SU-DHL-6 (cell line): ENCODE measurements around the gene KCTD18.

Experiments used
- EZH2phosphoT487 ChIP-seq: fragments of 200-600 bp; sonication (generic), shearing (Covaris generic); conservative IDR thresholded peaks from 2 replicates; pipeline ENCODE4 v1.6.1; 2018; ENCODE audit warnings: mild to moderate bottlenecking, antibody characterized with exemption, low read length, moderate library complexity, mixed read lengths
- TF ChIP-seq, protein P1 (sequence below): fragments of 200-600 bp; sonication (generic); IDR thresholded peaks from one replicate; pipeline ENCODE4 v1.5.1; 2017; ENCODE audit warnings: antibody characterized with exemption, mild to moderate bottlenecking, low read length, moderate library complexity; ENCODE audit not compliant: insufficient read depth, poor library complexity, severe bottlenecking

DNA sequence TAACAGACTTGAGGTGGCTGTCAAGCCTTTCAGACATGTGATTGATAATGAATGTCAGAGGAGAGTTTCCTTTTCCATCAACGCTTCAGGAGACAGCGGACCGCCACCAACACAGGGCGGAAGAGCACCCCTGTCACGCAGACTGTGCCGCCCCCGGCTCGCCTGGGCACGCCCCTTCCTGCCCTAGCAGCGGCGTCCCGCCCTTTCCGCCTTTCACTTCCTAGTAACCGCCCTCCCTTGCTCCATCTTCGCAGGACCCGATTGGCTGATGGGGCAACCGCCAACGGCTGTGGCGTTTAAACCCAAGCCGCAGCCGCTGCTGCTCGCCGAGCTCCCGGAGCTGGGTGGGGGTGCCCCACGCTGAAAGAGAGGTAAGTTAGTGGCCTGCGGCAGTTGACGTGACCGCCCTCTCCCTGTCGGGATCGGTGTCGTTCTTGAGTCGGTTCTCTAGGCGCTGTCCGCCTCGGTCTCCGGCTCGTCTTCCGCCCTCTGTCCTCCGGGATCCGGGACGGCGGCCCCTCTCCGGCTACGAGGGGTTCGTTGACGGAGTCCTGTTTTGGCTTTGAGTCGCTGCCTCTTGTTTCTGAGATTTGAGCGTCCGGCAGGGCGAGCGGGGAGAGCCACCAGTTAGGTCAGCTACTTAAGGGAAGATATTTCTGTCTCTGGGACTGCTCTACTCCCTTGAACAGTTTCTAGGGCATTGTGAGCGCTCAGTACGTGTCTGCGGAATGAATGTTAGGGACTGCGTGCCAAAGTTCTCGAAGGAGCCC lies 16.2 kb upstream of the KCTD18 start, which contains the start of gene SGO2:
- TF ChIP-seq, protein P1, sequence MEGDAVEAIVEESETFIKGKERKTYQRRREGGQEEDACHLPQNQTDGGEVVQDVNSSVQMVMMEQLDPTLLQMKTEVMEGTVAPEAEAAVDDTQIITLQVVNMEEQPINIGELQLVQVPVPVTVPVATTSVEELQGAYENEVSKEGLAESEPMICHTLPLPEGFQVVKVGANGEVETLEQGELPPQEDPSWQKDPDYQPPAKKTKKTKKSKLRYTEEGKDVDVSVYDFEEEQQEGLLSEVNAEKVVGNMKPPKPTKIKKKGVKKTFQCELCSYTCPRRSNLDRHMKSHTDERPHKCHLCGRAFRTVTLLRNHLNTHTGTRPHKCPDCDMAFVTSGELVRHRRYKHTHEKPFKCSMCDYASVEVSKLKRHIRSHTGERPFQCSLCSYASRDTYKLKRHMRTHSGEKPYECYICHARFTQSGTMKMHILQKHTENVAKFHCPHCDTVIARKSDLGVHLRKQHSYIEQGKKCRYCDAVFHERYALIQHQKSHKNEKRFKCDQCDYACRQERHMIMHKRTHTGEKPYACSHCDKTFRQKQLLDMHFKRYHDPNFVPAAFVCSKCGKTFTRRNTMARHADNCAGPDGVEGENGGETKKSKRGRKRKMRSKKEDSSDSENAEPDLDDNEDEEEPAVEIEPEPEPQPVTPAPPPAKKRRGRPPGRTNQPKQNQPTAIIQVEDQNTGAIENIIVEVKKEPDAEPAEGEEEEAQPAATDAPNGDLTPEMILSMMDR = no peak
- no peak for TF ChIP-seq EZH2phosphoT487
